Gastrocnemius medialis (tissue), 4 donors: ENCODE results near the gene BMP7. TPM values are rescaled to one million over a fixed set of nuclear protein-coding genes. Genes with fewer than 3 reads are reported as not detected.

ENCODE experiments used
- ATAC-seq, 2 donors: fragments of 150-250 bp; one replicate each; pipeline ENCODE4 v1.9.1; 2016
- DNase-seq, 2 donors: peaks; one replicate each; pipeline ENCODE4 v3.0.0-alpha.2; 2019
- H3K27ac ChIP-seq, 4 donors: fragments of 200-600 bp; sonication (generic); 1 replicate in 1 of 4; 2 replicates in 3 of 4; pipeline ENCODE4 v1.5.1; 2016 to 2018; ENCODE audit warnings: mild to moderate bottlenecking in 2 of 4, moderate library complexity in 1 of 4
- H3K27me3 ChIP-seq, 3 donors: fragments of 200-600 bp; sonication (generic) in 2 of 3; 1 replicate in 1 of 3; 2 replicates in 2 of 3; pipeline versions ENCODE4 v1.5.1 to v1.6.0; 2016 to 2019; ENCODE audit warnings: mild to moderate bottlenecking in 1 of 3, moderate library complexity in 1 of 3
- H3K36me3 ChIP-seq, 2 donors: fragments of 200-600 bp; sonication (generic) in 1 of 2; one replicate each; pipeline ENCODE4 v1.5.1; 2017 to 2018
- H3K4me1 ChIP-seq, 2 donors: fragments of 200-600 bp; sonication (generic) in 1 of 2; one replicate each; pipeline ENCODE4 v1.5.1; 2016 to 2017; ENCODE audit warnings: mild to moderate bottlenecking in 2 of 2
- H3K4me3 ChIP-seq, 4 donors: fragments of 200-600 bp; sonication (generic) in 3 of 4; 1 replicate in 1 of 4; 2 replicates in 3 of 4; pipeline ENCODE4 v1.5.1; 2016 to 2019; ENCODE audit warnings: mild to moderate bottlenecking in 2 of 4
- H3K9me3 ChIP-seq, 3 donors: fragments of 200-600 bp; sonication (generic) in 2 of 3; 1 replicate in 1 of 3; 2 replicates in 2 of 3; pipeline ENCODE4 v1.5.1; 2016 to 2019
- CTCF ChIP-seq, 5 experiments: fragments of 450-650 bp in 3 of 5; fragments of 200-600 bp in 2 of 5; sonication (generic) in 2 of 5; IDR thresholded peaks in 4 of 5; conservative IDR thresholded peaks in 1 of 5; 1 replicate in 4 of 5; 2 replicates in 1 of 5; pipeline ENCODE4 v1.5.1; 2016 to 2019; ENCODE audit warnings: antibody characterized with exemption in 5 of 5, mild to moderate bottlenecking in 3 of 5, moderate library complexity in 3 of 5
- POLR2A ChIP-seq, 2 donors: fragments of 450-650 bp; IDR thresholded peaks; one replicate each; pipeline ENCODE4 v1.6.1; 2017; ENCODE audit warnings: antibody characterized with exemption in 2 of 2, mild to moderate bottlenecking in 2 of 2, moderate library complexity in 2 of 2
- in situ Hi-C, 4 donors: fragments of 200-750 bp; cut with MboI; loops; one replicate each; pipeline versions ENCODE4 v1.15.0 to v1.8.0; 2017; ENCODE audit warnings: low sequenced_read_pairs in 4 of 4
- intact Hi-C: fragments of 100-400 bp; cut with DNase I; formaldehyde crosslinking; loops from one replicate; pipeline ENCODE4 v1.15.1; 2023; ENCODE audit warnings: low total_unique reads
- total RNA-seq, 4 donors: library from RNA; depleted of rRNA; stranded (reverse); fragments of >200 nt; gene quantifications; one replicate each; pipeline versions ENCODE4 v1.1.0 to v1.2.3, GENCODE V29; 2016

The BMP7 gene
- total RNA-seq, 4 donors from 2014 or later, result 0.52 TPM; not detected in 3

- Histone ChIP-seq H3K4me3 (no peak overlapping the region), H3K27ac (no peak overlapping the region), H3K36me3 (no peaks in the 10 kb centered on the region), H3K27me3 (no peaks in the 10 kb centered on the region), H3K9me3 (no peaks in the 10 kb centered on the region), H3K4me1 (no peaks in the 10 kb centered on the region)
- DNase-seq (no peak), ATAC-seq (no peak)
- TF ChIP-seq CTCF (IDR thresholded peaks at IDR 0.05 in 4 of 5, conservative IDR thresholded peaks at IDR 0.05 in 1 of 5), result no peak
- in situ Hi-C loops, result no loop called here
- intact Hi-C loops, result no loop called here
Measured at GRCh38 chr20:57175397-57176010, 90.9 kb downstream of the BMP7 start.

GRCh38 chr20:57174737-57175136 lies 91.7 kb downstream of the BMP7 start:
- no peak overlapping the region for H3K27ac ChIP-seq
- in situ Hi-C loops (no loop called here), intact Hi-C loops (no loop called here)
- DNase-seq (no peak), ATAC-seq (no peak)
- H3K4me1 ChIP-seq, result no peaks in the 10 kb centered on the region
- H3K36me3 ChIP-seq, result no peaks in the 10 kb centered on the region
- no peak overlapping the region for H3K4me3 ChIP-seq
- no peaks in the 10 kb centered on the region for H3K27me3 ChIP-seq
- H3K9me3 ChIP-seq, result no peaks in the 10 kb centered on the region
- TF ChIP-seq POLR2A (IDR thresholded peaks at IDR 0.05) (no peak), CTCF (IDR thresholded peaks at IDR 0.05 in 4 of 5, conservative IDR thresholded peaks at IDR 0.05 in 1 of 5) (no peak)

- no peaks in the 10 kb centered on the region for H3K9me3 ChIP-seq
- no peak overlapping the region for H3K4me3 ChIP-seq
- no peak for DNase-seq
- in situ Hi-C loops (no loop called here), intact Hi-C loops (no loop called here)
- ATAC-seq, result no peak
- H3K27me3 ChIP-seq, result no peaks in the 10 kb centered on the region
- TF ChIP-seq CTCF (IDR thresholded peaks at IDR 0.05 in 4 of 5, conservative IDR thresholded peaks at IDR 0.05 in 1 of 5) (no peak), POLR2A (IDR thresholded peaks at IDR 0.05) (no peak)
- no peaks in the 10 kb centered on the region for H3K4me1 ChIP-seq
- H3K27ac ChIP-seq, result no peak overlapping the region
- no peaks in the 10 kb centered on the region for H3K36me3 ChIP-seq
Measured at GRCh38 chr20:57173986-57174385, 92.5 kb downstream of the BMP7 start.

- TF ChIP-seq POLR2A (IDR thresholded peaks at IDR 0.05), result no peak
- no peak for TF ChIP-seq CTCF (IDR thresholded peaks at IDR 0.05 in 4 of 5, conservative IDR thresholded peaks at IDR 0.05 in 1 of 5)
- in situ Hi-C loops, result no loop called here
- no peak overlapping the region for H3K27ac ChIP-seq
- H3K4me3 ChIP-seq, result no peak overlapping the region
- no peak for ATAC-seq
- no peaks in the 10 kb centered on the region for H3K4me1 ChIP-seq
- intact Hi-C loops, result no loop called here
- no peaks in the 10 kb centered on the region for H3K9me3 ChIP-seq
- no peak for DNase-seq
- no peaks in the 10 kb centered on the region for H3K27me3 ChIP-seq
- H3K36me3 ChIP-seq, result no peaks in the 10 kb centered on the region
Measured at GRCh38 chr20:57173041-57173440, 93.4 kb downstream of the BMP7 start.

GRCh38 chr20:57170343-57170742 lies 96.1 kb downstream of the BMP7 start:
- Histone ChIP-seq H3K27me3 (no peaks in the 10 kb centered on the region), H3K27ac (no peak overlapping the region), H3K4me3 (no peak overlapping the region), H3K4me1 (no peaks in the 10 kb centered on the region), H3K9me3 (no peaks in the 10 kb centered on the region), H3K36me3 (no peaks in the 10 kb centered on the region)
- in situ Hi-C loops (no loop called here), intact Hi-C loops (no loop called here)
- TF ChIP-seq CTCF (IDR thresholded peaks at IDR 0.05 in 4 of 5, conservative IDR thresholded peaks at IDR 0.05 in 1 of 5) (no peak), POLR2A (IDR thresholded peaks at IDR 0.05) (no peak)
- DNase-seq (no peak), ATAC-seq (no peak)
